ENCODE data around the gene OR10D3.
A peak's percentile ranks its signal among the peaks of the same experiment; 100 is the strongest.
"Not testable (repeated sequence)": the region's sequence is repeated elsewhere in the genome, so short reads cannot be mapped to it uniquely, and the experiment has no call there.

OR10D3 gene

GRCh38 chr11:124183068-124183467 lies at the start of gene OR10D3:
TSS of gene OR10D3 (plus strand) at chr11:124183345. CDS start at chr11:124185270, 1,925 bp downstream.
- DNase-seq: no peak

GRCh38 chr11:124143034-124143433 lies 40.1 kb upstream of the OR10D3 start:
- no peak for DNase-seq

- DNase-seq: no peak
These were observed 35.2 kb upstream of the OR10D3 start for GRCh38 chr11:124147951-124148350.

GRCh38 chr11:124150684-124151083 lies 32.5 kb upstream of the OR10D3 start:
- no peak for DNase-seq

- no peak for DNase-seq
These were observed 30.3 kb upstream of the OR10D3 start for GRCh38 chr11:124152770-124153407.

GRCh38 chr11:124153821-124154220 lies 29.3 kb upstream of the OR10D3 start:
- DNase-seq: no peak

GRCh38 chr11:124159481-124159880 lies 23.7 kb upstream of the OR10D3 start:
- DNase-seq: no peak

GRCh38 chr11:124160986-124161385 lies 22.2 kb upstream of the OR10D3 start:
- no peak for DNase-seq

GRCh38 chr11:124167826-124168231 lies 15.3 kb upstream of the OR10D3 start:
- no peak for DNase-seq

- no peak for DNase-seq
These were observed 14.3 kb upstream of the OR10D3 start for GRCh38 chr11:124168796-124169195.

GRCh38 chr11:124170315-124170714 lies 12.8 kb upstream of the OR10D3 start:
- not testable (repeated sequence) for DNase-seq

- no peak for DNase-seq
These were observed 12.2 kb upstream of the OR10D3 start for GRCh38 chr11:124170801-124171586.

- DNase-seq: no peak
These were observed 11.0 kb upstream of the OR10D3 start for GRCh38 chr11:124172101-124172500.

- no peak for DNase-seq
These were observed 10.5 kb upstream of the OR10D3 start for GRCh38 chr11:124172599-124172998.

GRCh38 chr11:124174001-124174583 lies 9.1 kb upstream of the OR10D3 start:
- peak; percentile 68 for DNase-seq

GRCh38 chr11:124176925-124177715 lies 6.0 kb upstream of the OR10D3 start:
- DNase-seq: no peak

GRCh38 chr11:124179310-124179709 lies 3.8 kb upstream of the OR10D3 start:
- DNase-seq: no peak

- no peak for DNase-seq
These were observed 7.4 kb downstream of the OR10D3 start for GRCh38 chr11:124190298-124191139.

GRCh38 chr11:124193221-124194010 lies 10.3 kb downstream of the OR10D3 start:
- DNase-seq: no peak

GRCh38 chr11:124194293-124195188 lies 11.4 kb downstream of the OR10D3 start:
- DNase-seq: no peak
